GM23338 (cell line): ENCODE data around the gene PSMA3. TPM values are rescaled to one million over a fixed set of nuclear protein-coding genes. Genes with fewer than 3 reads are reported as not detected.
A peak's percentile ranks its signal among the peaks of the same experiment; 100 is the strongest.

Source experiments
- ATAC-seq: fragments of 200-7000 bp; cut with Tn5 transposase; 3 replicates; pipeline ENCODE4 v1.9.1; 2020
- DNase-seq: peaks from one replicate; pipeline ENCODE4 v3.0.0-alpha.2; 2015; ENCODE audit warnings: low spot score
- H2AFZ ChIP-seq: fragments of 200-600 bp; sonication (generic); 2 replicates; pipeline ENCODE4 v1.8.0; 2016; ENCODE audit warnings: antibody characterized with exemption, mild to moderate bottlenecking, moderate library complexity
- H3F3A ChIP-seq: fragments of 200-600 bp; sonication (generic); replicated peaks from 2 replicates; pipeline ENCODE4 v1.8.0; 2017; ENCODE audit warnings: antibody characterized with exemption, mixed run types, low read depth
- H3K27ac ChIP-seq: fragments of 200-600 bp; sonication (generic); 2 replicates; pipeline ENCODE4 v1.6.1; 2016; ENCODE audit warnings: low read depth
- H3K27me3 ChIP-seq: fragments of 200-600 bp; sonication (generic); 2 replicates; pipeline ENCODE4 v1.8.0; 2016; ENCODE audit warnings: mild to moderate bottlenecking, mixed run types, moderate library complexity; ENCODE audit not compliant: insufficient read depth
- H3K36me3 ChIP-seq: fragments of 200-600 bp; sonication (generic); 2 replicates; pipeline ENCODE4 v1.8.0; 2016; ENCODE audit warnings: mild to moderate bottlenecking; ENCODE audit not compliant: insufficient read depth
- H3K4me1 ChIP-seq: fragments of 200-600 bp; sonication (generic); 2 replicates; pipeline ENCODE4 v1.8.0; 2016; ENCODE audit warnings: mild to moderate bottlenecking, moderate library complexity; ENCODE audit not compliant: insufficient read depth
- H3K4me2 ChIP-seq: fragments of 200-600 bp; sonication (generic); 2 replicates; pipeline ENCODE4 v1.7.1; 2017; ENCODE audit warnings: mixed run types
- H3K4me3 ChIP-seq: fragments of 200-600 bp; sonication (generic); 2 replicates; pipeline ENCODE4 v1.6.1; 2016; ENCODE audit warnings: mixed run types
- H3K79me2 ChIP-seq: fragments of 200-600 bp; sonication (generic); replicated peaks from 2 replicates; pipeline ENCODE4 v1.8.0; 2017; ENCODE audit warnings: mild to moderate bottlenecking; ENCODE audit not compliant: insufficient read depth
- H3K9me2 ChIP-seq: fragments of 200-600 bp; sonication (generic); 2 replicates; pipeline ENCODE4 v1.8.0; 2017; ENCODE audit not compliant: insufficient read depth
- H4K20me1 ChIP-seq: fragments of 200-600 bp; sonication (generic); replicated peaks from 2 replicates; pipeline ENCODE4 v1.8.0; 2017; ENCODE audit warnings: mild to moderate bottlenecking; ENCODE audit not compliant: insufficient read depth
- H3K27ac Mint-ChIP-seq: 2 replicates; pipeline ENCODE4 v1.8.0; 2020; ENCODE audit warnings: inconsistent platforms, mild to moderate bottlenecking, moderate library complexity, mixed read lengths
- H3K27me3 Mint-ChIP-seq: 3 replicates; pipeline ENCODE4 v1.8.0; 2022; ENCODE audit warnings: low read depth, mild to moderate bottlenecking, moderate library complexity, mixed read lengths, inconsistent platforms; ENCODE audit not compliant: insufficient read depth, poor library complexity
- H3K36me3 Mint-ChIP-seq: 3 replicates; pipeline ENCODE4 v1.8.0; 2021; ENCODE audit warnings: low read depth, mild to moderate bottlenecking, inconsistent platforms, moderate library complexity, mixed read lengths
- H3K4me1 Mint-ChIP-seq: 3 replicates; pipeline ENCODE4 v1.8.0; 2020; ENCODE audit warnings: mild to moderate bottlenecking, inconsistent platforms, mixed read lengths
- H3K4me3 Mint-ChIP-seq: 3 replicates; pipeline ENCODE4 v1.8.0; 2021; ENCODE audit warnings: moderate library complexity, mild to moderate bottlenecking, inconsistent platforms, mixed read lengths
- H3K9me3 Mint-ChIP-seq: 3 replicates; pipeline ENCODE4 v1.8.0; 2020; ENCODE audit warnings: moderate library complexity, mild to moderate bottlenecking, inconsistent platforms, mixed read lengths
- CREB1 ChIP-seq: fragments of 250-450 bp; sonication (Bioruptor Pico); IDR thresholded peaks from 2 replicates; pipeline ENCODE4 v1.5.0; 2020; ENCODE audit warnings: low read depth, mild to moderate bottlenecking, moderate library complexity
- ETS1 ChIP-seq: IDR thresholded peaks from 2 replicates; pipeline ENCODE4 v1.6.1; 2016; ENCODE audit warnings: antibody characterized with exemption
- EZH2 ChIP-seq: fragments of 200-600 bp; sonication (generic); IDR thresholded peaks from one replicate; pipeline ENCODE4 v1.8.0; 2017; ENCODE audit warnings: antibody characterized with exemption, mild to moderate bottlenecking, low read depth; ENCODE audit not compliant: unreplicated experiment
- EZH2phosphoT487 ChIP-seq: fragments of 200-600 bp; sonication (generic); IDR thresholded peaks from one replicate; pipeline ENCODE4 v1.8.1; 2018; ENCODE audit warnings: antibody characterized with exemption; ENCODE audit not compliant: unreplicated experiment
- JUNB ChIP-seq: IDR thresholded peaks from one replicate; pipeline ENCODE4 v1.6.1; 2016; ENCODE audit warnings: antibody characterized with exemption; ENCODE audit not compliant: unreplicated experiment
- NANOG ChIP-seq: IDR thresholded peaks from 2 replicates; pipeline ENCODE4 v1.6.1; 2016; ENCODE audit warnings: antibody characterized with exemption, borderline replicate concordance
- POLR2AphosphoS5 ChIP-seq: IDR thresholded peaks from 2 replicates; pipeline ENCODE4 v1.6.1; 2016; ENCODE audit warnings: antibody characterized with exemption, low read depth
- STAT1 ChIP-seq: IDR thresholded peaks from one replicate; pipeline ENCODE4 v1.6.1; 2016; ENCODE audit warnings: antibody characterized with exemption; ENCODE audit not compliant: unreplicated experiment
- ZNF114 ChIP-seq: fragments of 250-450 bp; sonication (Bioruptor Pico); IDR thresholded peaks from 2 replicates; pipeline ENCODE4 v1.5.0; 2020; ENCODE audit warnings: mild to moderate bottlenecking, moderate library complexity
- ZNF331 ChIP-seq: fragments of 250-450 bp; sonication (Bioruptor Pico); IDR thresholded peaks from 2 replicates; pipeline ENCODE4 v1.5.0; 2020; ENCODE audit warnings: low read depth, mild to moderate bottlenecking, moderate library complexity
- polyA plus RNA-seq: library from polyadenylated mRNA; unstranded; fragments of >200 nt; fragmentation: Nextera tagmentation; extraction: Ambion mirVana; gene quantifications from 2 replicates; pipeline ENCODE4 v1.2.1, GENCODE V29; 2016
- total RNA-seq: library from RNA; depleted of rRNA; stranded (reverse); fragments of >200 nt; shearing (Covaris generic); gene quantifications from 2 replicates; pipeline ENCODE4 v1.2.3, GENCODE V29; 2014
- TF ChIP-seq, protein P1 (sequence below): IDR thresholded peaks from one replicate; pipeline ENCODE4 v1.6.1; 2018; ENCODE audit warnings: antibody characterized with exemption; ENCODE audit not compliant: unreplicated experiment

PSMA3 gene
- total and polyA plus RNA-seq, 2 experiments from 2014 or later: 184 to 677 TPM

GRCh38 chr14:58199726-58200479 is 44.7 kb upstream of the PSMA3 start, which contains the start of gene ACTR10:
ACTR10 (plus strand) TSS chr14:58200149; CDS start chr14:58200218, 69 bp downstream.
- peaks cover 11% of the 10 kb centered on the region for H3K4me1 ChIP-seq
- peaks cover 11% of the 10 kb centered on the region for H3K4me1 Mint-ChIP-seq
- peak within 1 kb of the TSS; percentile 96 for H3K4me3 Mint-ChIP-seq
- TF ChIP-seq JUNB (no peak), POLR2AphosphoS5 (peak; percentile 84), CREB1 (CRISPR knock-in tag) (peak; percentile 9; the same call in 1 of the 2 replicates)
- H3K27me3 ChIP-seq: no peaks in the 10 kb centered on the region
- peak within 1 kb of the TSS; percentile 88 for H3K27ac Mint-ChIP-seq
- peak within 1 kb of the TSS; percentile 83; the same call in 1 of the 2 replicates for H3K27ac ChIP-seq
- 0 out of 2 replicates have a peak, but pooled peaks cover 10% of the 10 kb centered on the region for H4K20me1 ChIP-seq
- H3F3A ChIP-seq: no peaks in the 10 kb centered on the region
- peak; percentile 95 for ATAC-seq
- H3K36me3 ChIP-seq: no peaks in the 10 kb centered on the region
- peak; percentile 83 for DNase-seq
- no peaks in the 10 kb centered on the region for H3K9me3 Mint-ChIP-seq
- H3K36me3 Mint-ChIP-seq: peaks cover 3% of the 10 kb centered on the region; the same call in 1 of the 3 replicates
- H3K9me2 ChIP-seq: no peaks in the 10 kb centered on the region
- H3K4me3 ChIP-seq: peak within 1 kb of the TSS; percentile 99
- peak within 1 kb of the TSS; percentile 100 for H2AFZ ChIP-seq
- H3K27me3 Mint-ChIP-seq: peaks cover 4% of the 10 kb centered on the region
- peak within 1 kb of the TSS; percentile 100 for H3K4me2 ChIP-seq
- peaks cover 26% of the 10 kb centered on the region for H3K79me2 ChIP-seq

- peak overlapping the region; percentile 96 for H3K4me3 Mint-ChIP-seq
- DNase-seq (no peak), ATAC-seq (peak; percentile 26)
- Histone ChIP-seq H3K9me2 (no peaks in the 10 kb centered on the region), H3K36me3 (no peaks in the 10 kb centered on the region), H2AFZ (peak overlapping the region; percentile 91), H3K4me2 (peak overlapping the region; percentile 88), H3K27me3 (no peaks in the 10 kb centered on the region), H3K4me1 (peaks cover 11% of the 10 kb centered on the region), H4K20me1 (0 out of 2 replicates have a peak, but pooled peaks cover 10% of the 10 kb centered on the region), H3F3A (no peaks in the 10 kb centered on the region), H3K4me3 (peak overlapping the region; percentile 99), H3K27ac (peak overlapping the region; percentile 83; the same call in 1 of the 2 replicates), H3K79me2 (peaks cover 26% of the 10 kb centered on the region)
- H3K36me3 Mint-ChIP-seq: peaks cover 3% of the 10 kb centered on the region; the same call in 1 of the 3 replicates
- H3K9me3 Mint-ChIP-seq: no peaks in the 10 kb centered on the region
- H3K4me1 Mint-ChIP-seq: peaks cover 11% of the 10 kb centered on the region
- peaks cover 4% of the 10 kb centered on the region for H3K27me3 Mint-ChIP-seq
- peak overlapping the region; percentile 88 for H3K27ac Mint-ChIP-seq
- TF ChIP-seq JUNB (no peak), ETS1 (no peak), ZNF331 (no peak), CREB1 (CRISPR knock-in tag) (no peak), NANOG (no peak), EZH2 (no peak), STAT1 (no peak), ZNF114 (CRISPR knock-in tag) (no peak), EZH2phosphoT487 (no peak), POLR2AphosphoS5 (no peak)
- TF ChIP-seq, protein P1, sequence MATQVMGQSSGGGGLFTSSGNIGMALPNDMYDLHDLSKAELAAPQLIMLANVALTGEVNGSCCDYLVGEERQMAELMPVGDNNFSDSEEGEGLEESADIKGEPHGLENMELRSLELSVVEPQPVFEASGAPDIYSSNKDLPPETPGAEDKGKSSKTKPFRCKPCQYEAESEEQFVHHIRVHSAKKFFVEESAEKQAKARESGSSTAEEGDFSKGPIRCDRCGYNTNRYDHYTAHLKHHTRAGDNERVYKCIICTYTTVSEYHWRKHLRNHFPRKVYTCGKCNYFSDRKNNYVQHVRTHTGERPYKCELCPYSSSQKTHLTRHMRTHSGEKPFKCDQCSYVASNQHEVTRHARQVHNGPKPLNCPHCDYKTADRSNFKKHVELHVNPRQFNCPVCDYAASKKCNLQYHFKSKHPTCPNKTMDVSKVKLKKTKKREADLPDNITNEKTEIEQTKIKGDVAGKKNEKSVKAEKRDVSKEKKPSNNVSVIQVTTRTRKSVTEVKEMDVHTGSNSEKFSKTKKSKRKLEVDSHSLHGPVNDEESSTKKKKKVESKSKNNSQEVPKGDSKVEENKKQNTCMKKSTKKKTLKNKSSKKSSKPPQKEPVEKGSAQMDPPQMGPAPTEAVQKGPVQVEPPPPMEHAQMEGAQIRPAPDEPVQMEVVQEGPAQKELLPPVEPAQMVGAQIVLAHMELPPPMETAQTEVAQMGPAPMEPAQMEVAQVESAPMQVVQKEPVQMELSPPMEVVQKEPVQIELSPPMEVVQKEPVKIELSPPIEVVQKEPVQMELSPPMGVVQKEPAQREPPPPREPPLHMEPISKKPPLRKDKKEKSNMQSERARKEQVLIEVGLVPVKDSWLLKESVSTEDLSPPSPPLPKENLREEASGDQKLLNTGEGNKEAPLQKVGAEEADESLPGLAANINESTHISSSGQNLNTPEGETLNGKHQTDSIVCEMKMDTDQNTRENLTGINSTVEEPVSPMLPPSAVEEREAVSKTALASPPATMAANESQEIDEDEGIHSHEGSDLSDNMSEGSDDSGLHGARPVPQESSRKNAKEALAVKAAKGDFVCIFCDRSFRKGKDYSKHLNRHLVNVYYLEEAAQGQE: no peak
Observed at GRCh38 chr14:58200480-58200841, 44.2 kb upstream of the PSMA3 start.
